ENCODE data around the gene OR52I1.

Gene OR52I1

GRCh38 chr11:4580124-4580523, 13.7 kb upstream of the OR52I1 start:
- Histone ChIP-seq H4K91ac (ENCODE audit: low read length) (no peak overlapping the region), H3K4me3 (ENCODE audit: insufficient read depth in 1 of 2, low read depth in 1 of 2, low read length in 2 of 2) (no peak overlapping the region), H4K8ac (ENCODE audit: low read length) (no peak overlapping the region), H3K9me3 (ENCODE audit: control insufficient read depth, low read length) (no peaks in the 10 kb centered on the region), H2BK12ac (ENCODE audit: low read length in 2 of 2) (no peak overlapping the region), H2AFZ (ENCODE audit: low read depth, low read length) (no peak overlapping the region), H3K36me3 (ENCODE audit: control insufficient read depth in 1 of 2, insufficient read depth in 2 of 2, low read depth in 1 of 2, low read length in 2 of 2) (no peaks in the 10 kb centered on the region), H3K14ac (ENCODE audit: low read length in 2 of 2) (no peak overlapping the region), H3K4me2 (ENCODE audit: low read length, poor library complexity, severe bottlenecking) (no peak overlapping the region), H3K4ac (ENCODE audit: low read depth in 1 of 2, low read length in 2 of 2) (no peak overlapping the region), H3K4me1 (ENCODE audit: control insufficient read depth, insufficient read depth, low read depth, low read length) (no peaks in the 10 kb centered on the region), H3K18ac (ENCODE audit: low read depth in 1 of 2, low read length in 2 of 2) (no peak overlapping the region), H3K9ac (ENCODE audit: low read length) (no peak overlapping the region), H3K23ac (ENCODE audit: low read length in 2 of 2) (no peak overlapping the region), H3K79me1 (replicated peaks; ENCODE audit: low read length, poor library complexity, severe bottlenecking) (no peaks in the 10 kb centered on the region), H2AK5ac (ENCODE audit: low read length, severe bottlenecking) (no peak overlapping the region), H2BK120ac (ENCODE audit: low read depth, low read length) (no peak overlapping the region), H3K27ac (ENCODE audit: low read length, poor library complexity, severe bottlenecking) (no peak overlapping the region), H3K27me3 (ENCODE audit: control insufficient read depth in 1 of 2, insufficient read depth in 1 of 2, low read length in 2 of 2) (peaks cover 0 to 9% of the 10 kb centered on the region in 2 experiments), H2BK5ac (ENCODE audit: low read depth, low read length, poor library complexity, severe bottlenecking) (no peak overlapping the region), H2BK15ac (ENCODE audit: low read depth, poor library complexity, severe bottlenecking) (no peak overlapping the region)
- WGBS: 83% methylated on average over 1 of the region's 1 CpG
- DNase-seq: no peak

- no peaks in the 10 kb centered on the region for H3K36me3 ChIP-seq (ENCODE audit: control insufficient read depth in 1 of 2, insufficient read depth in 2 of 2, low read depth in 1 of 2, low read length in 2 of 2)
- no peaks in the 10 kb centered on the region for H3K9me3 ChIP-seq (ENCODE audit: control insufficient read depth, low read length)
- H3K4ac ChIP-seq (ENCODE audit: low read depth in 1 of 2, low read length in 2 of 2): no peak within 1 kb of the TSS
Observed at GRCh38 chr11:4581443-4581842, 12.4 kb upstream of the OR52I1 start, which contains the start of gene OR52I2. Gene OR52I2, plus strand, starts transcription at chr11:4581743.

GRCh38 chr11:4589017-4589416, 4.8 kb upstream of the OR52I1 start:
- H3K4me2 ChIP-seq (ENCODE audit: low read length, poor library complexity, severe bottlenecking): no peak overlapping the region
- DNase-seq: no peak

More at GRCh38 chr11:4581443-4581842, 12.4 kb upstream of the OR52I1 start, which contains the start of gene OR52I2:
- no peak within 1 kb of the TSS for H3K18ac ChIP-seq (ENCODE audit: low read depth in 1 of 2, low read length in 2 of 2)
- H3K4me2 ChIP-seq (ENCODE audit: low read length, poor library complexity, severe bottlenecking): no peak within 1 kb of the TSS
- no peak within 1 kb of the TSS for H3K14ac ChIP-seq (ENCODE audit: low read length in 2 of 2)
- peaks cover 0 to 6% of the 10 kb centered on the region in 2 experiments for H3K27me3 ChIP-seq (ENCODE audit: control insufficient read depth in 1 of 2, insufficient read depth in 1 of 2, low read length in 2 of 2)
- H2AFZ ChIP-seq (ENCODE audit: low read depth, low read length): no peak within 1 kb of the TSS
- DNase-seq: no peak
- H2BK15ac ChIP-seq (ENCODE audit: low read depth, poor library complexity, severe bottlenecking): no peak within 1 kb of the TSS
- no peak within 1 kb of the TSS for H4K8ac ChIP-seq (ENCODE audit: low read length)
- no peaks in the 10 kb centered on the region for H3K4me1 ChIP-seq (ENCODE audit: control insufficient read depth, insufficient read depth, low read depth, low read length)
- no peaks in the 10 kb centered on the region for H3K79me1 ChIP-seq (replicated peaks; ENCODE audit: low read length, poor library complexity, severe bottlenecking)
- H3K4me3 ChIP-seq (ENCODE audit: insufficient read depth in 1 of 2, low read depth in 1 of 2, low read length in 2 of 2): no peak within 1 kb of the TSS
- no peak within 1 kb of the TSS for H2BK12ac ChIP-seq (ENCODE audit: low read length in 2 of 2)
- H2AK5ac ChIP-seq (ENCODE audit: low read length, severe bottlenecking): no peak within 1 kb of the TSS
- H2BK5ac ChIP-seq (ENCODE audit: low read depth, low read length, poor library complexity, severe bottlenecking): no peak within 1 kb of the TSS
- no peak within 1 kb of the TSS for H3K9ac ChIP-seq (ENCODE audit: low read length)
- no peak within 1 kb of the TSS for H2BK120ac ChIP-seq (ENCODE audit: low read depth, low read length)
- H4K91ac ChIP-seq (ENCODE audit: low read length): no peak within 1 kb of the TSS
- no peak within 1 kb of the TSS for H3K23ac ChIP-seq (ENCODE audit: low read length in 2 of 2)
- no peak within 1 kb of the TSS for H3K27ac ChIP-seq (ENCODE audit: low read length, poor library complexity, severe bottlenecking)

GRCh38 chr11:4605057-4605456, 11.2 kb downstream of the OR52I1 start:
- H4K8ac ChIP-seq (ENCODE audit: low read length): no peak overlapping the region
- no peak overlapping the region for H2AK5ac ChIP-seq (ENCODE audit: low read length, severe bottlenecking)
- no peak overlapping the region for H3K4me2 ChIP-seq (ENCODE audit: low read length, poor library complexity, severe bottlenecking)
- no peaks in the 10 kb centered on the region for H3K27me3 ChIP-seq (ENCODE audit: control insufficient read depth in 1 of 2, insufficient read depth in 1 of 2, low read length in 2 of 2)
- 93% methylated on average over 4 of the region's 4 CpGs for WGBS
- no peak overlapping the region for H3K23ac ChIP-seq (ENCODE audit: low read length in 2 of 2)
- H3K4me1 ChIP-seq (ENCODE audit: control insufficient read depth, insufficient read depth, low read depth, low read length): no peaks in the 10 kb centered on the region
- H3K14ac ChIP-seq (ENCODE audit: low read length in 2 of 2): no peak overlapping the region
- H2AFZ ChIP-seq (ENCODE audit: low read depth, low read length): no peak overlapping the region
- H2BK5ac ChIP-seq (ENCODE audit: low read depth, low read length, poor library complexity, severe bottlenecking): no peak overlapping the region
- no peak for DNase-seq
- no peak overlapping the region for H4K91ac ChIP-seq (ENCODE audit: low read length)
- no peak overlapping the region for H3K4me3 ChIP-seq (ENCODE audit: insufficient read depth in 1 of 2, low read depth in 1 of 2, low read length in 2 of 2)
- H3K27ac ChIP-seq (ENCODE audit: low read length, poor library complexity, severe bottlenecking): no peak overlapping the region
- H2BK15ac ChIP-seq (ENCODE audit: low read depth, poor library complexity, severe bottlenecking): no peak overlapping the region
- H2BK120ac ChIP-seq (ENCODE audit: low read depth, low read length): no peak overlapping the region
- no peak overlapping the region for H3K9ac ChIP-seq (ENCODE audit: low read length)
- H3K79me1 ChIP-seq (replicated peaks; ENCODE audit: low read length, poor library complexity, severe bottlenecking): peaks cover 7% of the 10 kb centered on the region
- no peak overlapping the region for H2BK12ac ChIP-seq (ENCODE audit: low read length in 2 of 2)
- H3K18ac ChIP-seq (ENCODE audit: low read depth in 1 of 2, low read length in 2 of 2): no peak overlapping the region
- no peaks in the 10 kb centered on the region for H3K9me3 ChIP-seq (ENCODE audit: control insufficient read depth, low read length)
- H3K36me3 ChIP-seq (ENCODE audit: control insufficient read depth in 1 of 2, insufficient read depth in 2 of 2, low read depth in 1 of 2, low read length in 2 of 2): peaks cover 32 to 50% of the 10 kb centered on the region in 2 experiments
- no peak overlapping the region for H3K4ac ChIP-seq (ENCODE audit: low read depth in 1 of 2, low read length in 2 of 2)

More at GRCh38 chr11:4589017-4589416, 4.8 kb upstream of the OR52I1 start:
- Histone ChIP-seq H3K4me1 (ENCODE audit: control insufficient read depth, insufficient read depth, low read depth, low read length) (no peaks in the 10 kb centered on the region), H3K36me3 (ENCODE audit: control insufficient read depth in 1 of 2, insufficient read depth in 2 of 2, low read depth in 1 of 2, low read length in 2 of 2) (no peaks in the 10 kb centered on the region), H3K4ac (ENCODE audit: low read depth in 1 of 2, low read length in 2 of 2) (no peak overlapping the region), H3K79me1 (replicated peaks; ENCODE audit: low read length, poor library complexity, severe bottlenecking) (no peaks in the 10 kb centered on the region), H4K8ac (ENCODE audit: low read length) (no peak overlapping the region), H3K23ac (ENCODE audit: low read length in 2 of 2) (no peak overlapping the region), H2BK15ac (ENCODE audit: low read depth, poor library complexity, severe bottlenecking) (no peak overlapping the region), H2BK5ac (ENCODE audit: low read depth, low read length, poor library complexity, severe bottlenecking) (no peak overlapping the region), H3K27me3 (ENCODE audit: control insufficient read depth in 1 of 2, insufficient read depth in 1 of 2, low read length in 2 of 2) (peaks cover 4 to 5% of the 10 kb centered on the region in 2 experiments), H2BK120ac (ENCODE audit: low read depth, low read length) (no peak overlapping the region), H3K18ac (ENCODE audit: low read depth in 1 of 2, low read length in 2 of 2) (no peak overlapping the region), H3K4me3 (ENCODE audit: insufficient read depth in 1 of 2, low read depth in 1 of 2, low read length in 2 of 2) (no peak overlapping the region), H2AFZ (ENCODE audit: low read depth, low read length) (no peak overlapping the region), H2BK12ac (ENCODE audit: low read length in 2 of 2) (no peak overlapping the region), H3K9ac (ENCODE audit: low read length) (no peak overlapping the region), H3K14ac (ENCODE audit: low read length in 2 of 2) (no peak overlapping the region), H2AK5ac (ENCODE audit: low read length, severe bottlenecking) (no peak overlapping the region), H3K27ac (ENCODE audit: low read length, poor library complexity, severe bottlenecking) (no peak overlapping the region), H4K91ac (ENCODE audit: low read length) (no peak overlapping the region), H3K9me3 (ENCODE audit: control insufficient read depth, low read length) (no peaks in the 10 kb centered on the region)
- WGBS: 91% methylated on average over 3 of the region's 3 CpGs
